Measurements from ENCODE around the gene ADAMTSL1. TPM values are rescaled to one million over a fixed set of nuclear protein-coding genes. Genes with fewer than 3 reads are reported as not detected.

Gene ADAMTSL1
- total RNA-seq, 1 experiment from 2014 or later: 2.2 TPM

- DNase-seq (ENCODE audit: low read depth): no peak
These were observed 21.1 kb downstream of the ADAMTSL1 start for GRCh38 chr9:18495065-18495464.

- DNase-seq (ENCODE audit: low read depth): no peak
These were observed 22.5 kb downstream of the ADAMTSL1 start for GRCh38 chr9:18496256-18497000.

GRCh38 chr9:18499062-18499461 lies 25.1 kb downstream of the ADAMTSL1 start:
- no peak for DNase-seq (ENCODE audit: low read depth)

GRCh38 chr9:18499980-18500379 lies 26.0 kb downstream of the ADAMTSL1 start:
- DNase-seq (ENCODE audit: low read depth): peak; percentile 34

GRCh38 chr9:18500451-18500850 lies 26.5 kb downstream of the ADAMTSL1 start:
- no peak for DNase-seq (ENCODE audit: low read depth)

GRCh38 chr9:18501949-18502348 lies 28.0 kb downstream of the ADAMTSL1 start:
- DNase-seq (ENCODE audit: low read depth): no peak

- no peak for DNase-seq (ENCODE audit: low read depth)
These were observed 28.6 kb downstream of the ADAMTSL1 start for GRCh38 chr9:18502546-18502945.

GRCh38 chr9:18504707-18505106 lies 30.8 kb downstream of the ADAMTSL1 start:
- no peak for DNase-seq (ENCODE audit: low read depth)

GRCh38 chr9:18507151-18507550 lies 33.2 kb downstream of the ADAMTSL1 start:
- DNase-seq (ENCODE audit: low read depth): no peak

- DNase-seq (ENCODE audit: low read depth): no peak
These were observed 42.6 kb downstream of the ADAMTSL1 start for GRCh38 chr9:18516514-18516913.

- DNase-seq (ENCODE audit: low read depth): no peak
These were observed 43.0 kb downstream of the ADAMTSL1 start for GRCh38 chr9:18516965-18517364.

- DNase-seq (ENCODE audit: low read depth): no peak
These were observed 46.6 kb downstream of the ADAMTSL1 start for GRCh38 chr9:18520416-18521047.

GRCh38 chr9:18526685-18527084 lies 52.7 kb downstream of the ADAMTSL1 start:
- no peak for DNase-seq (ENCODE audit: low read depth)

- DNase-seq (ENCODE audit: low read depth): peak; percentile 6
These were observed 57.4 kb downstream of the ADAMTSL1 start for GRCh38 chr9:18531136-18532065.

GRCh38 chr9:18534611-18535010 lies 60.7 kb downstream of the ADAMTSL1 start:
- DNase-seq (ENCODE audit: low read depth): no peak

- no peak for DNase-seq (ENCODE audit: low read depth)
These were observed 62.6 kb downstream of the ADAMTSL1 start for GRCh38 chr9:18536554-18536953.

- no peak for DNase-seq (ENCODE audit: low read depth)
These were observed 65.3 kb downstream of the ADAMTSL1 start for GRCh38 chr9:18539203-18539693.

GRCh38 chr9:18542837-18543405 lies 69.0 kb downstream of the ADAMTSL1 start:
- DNase-seq (ENCODE audit: low read depth): peak; percentile 52

GRCh38 chr9:18543406-18544192 lies 69.6 kb downstream of the ADAMTSL1 start:
- DNase-seq (ENCODE audit: low read depth): peak; percentile 76

- DNase-seq (ENCODE audit: low read depth): peak; percentile 48
These were observed 70.5 kb downstream of the ADAMTSL1 start for GRCh38 chr9:18544456-18544855.
